ENCODE data around the gene HFM1. TPM values are rescaled to one million over a fixed set of nuclear protein-coding genes. Genes with fewer than 3 reads are reported as not detected.
"Not testable (repeated sequence)": the region's sequence is repeated elsewhere in the genome, so short reads cannot be mapped to it uniquely, and the experiment has no call there.

Gene HFM1
- total RNA-seq, 1 donor from 2014 or later, result 1.6 TPM

DNA sequence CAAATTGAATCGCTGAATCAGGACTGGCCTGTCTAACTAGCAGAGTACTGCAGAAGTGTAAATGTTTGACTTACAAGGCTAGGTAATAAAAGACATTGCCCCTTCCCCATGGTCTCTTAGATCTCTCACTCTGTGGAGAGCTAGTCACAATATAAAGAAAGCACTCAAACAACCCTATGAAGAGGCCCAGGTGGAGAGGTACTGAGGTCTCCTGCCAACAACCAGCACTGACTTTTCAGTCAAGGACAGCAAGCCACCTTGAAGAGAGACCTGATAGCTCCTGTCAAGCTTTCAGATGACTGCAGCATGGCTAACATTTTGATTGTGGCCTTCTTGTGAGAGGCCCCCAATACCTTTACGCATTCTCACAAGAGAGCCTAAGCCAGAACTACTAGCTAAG lies 18.5 kb downstream of the HFM1 start:
- ATAC-seq (no peak), DNase-seq (ENCODE audit: missing footprints) (no peak)
- intact Hi-C loops (cut with DNase I), result no loop called here

DNA sequence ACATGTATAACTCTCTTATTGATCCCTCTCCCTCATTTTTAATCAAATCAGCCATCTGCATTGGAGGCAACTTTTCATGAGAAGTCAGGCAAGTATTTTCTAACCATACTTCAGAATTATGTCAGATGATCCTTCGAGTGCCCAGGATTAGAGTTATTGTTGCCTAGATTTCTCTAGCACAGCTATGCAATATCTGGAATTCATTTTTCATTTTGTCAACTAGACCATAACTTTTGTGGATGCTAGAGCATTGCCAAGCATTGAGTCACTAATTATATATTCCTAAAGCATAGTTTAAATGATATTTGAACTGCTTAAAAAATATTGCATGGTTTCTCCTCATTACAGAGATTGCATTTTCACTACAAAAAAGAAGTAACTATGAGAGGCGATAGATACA lies 21.2 kb downstream of the HFM1 start:
- intact Hi-C loops (cut with DNase I), result no loop called here
- no peak for ATAC-seq
- no peak for DNase-seq (ENCODE audit: missing footprints)

DNA sequence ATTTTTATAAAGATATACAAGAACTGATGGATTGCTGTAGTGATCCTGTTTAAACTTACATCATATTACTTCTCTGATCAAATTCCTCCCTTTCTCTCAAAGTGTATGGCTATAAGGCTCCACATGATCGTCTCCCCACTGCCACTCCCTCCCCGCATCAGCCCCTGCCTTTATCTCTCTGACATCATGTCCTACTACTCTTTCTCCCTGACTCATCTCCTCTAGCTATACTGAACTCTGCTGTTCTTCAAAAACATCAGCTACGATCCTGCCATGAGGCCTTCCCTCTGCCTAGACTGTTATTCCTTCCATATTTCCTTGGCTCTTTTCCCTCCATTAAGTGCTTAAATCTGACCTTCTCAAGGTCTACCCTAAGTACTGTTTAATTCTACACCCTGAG lies 22.8 kb downstream of the HFM1 start:
- no peak for ATAC-seq
- intact Hi-C loops (cut with DNase I), result no loop called here

DNA sequence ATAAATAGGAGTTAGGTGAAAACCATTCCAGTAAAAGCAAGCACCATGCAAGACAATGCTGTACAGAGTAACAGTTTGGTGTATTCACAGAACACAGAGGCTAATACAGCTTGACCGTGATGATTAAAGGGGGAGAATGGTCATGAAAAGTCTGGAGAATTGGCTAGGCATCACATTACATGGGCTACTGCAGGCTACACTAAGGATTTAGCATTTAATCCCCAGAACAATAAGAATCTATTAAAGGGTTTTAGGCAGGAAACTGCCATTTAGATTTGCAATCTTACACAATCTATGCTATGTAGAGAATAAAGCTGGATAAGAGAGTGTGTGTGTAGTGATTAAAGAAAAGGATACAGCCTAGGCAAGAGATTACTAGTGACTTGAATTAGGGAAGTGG lies 30.6 kb downstream of the HFM1 start:
- no peak for ATAC-seq
- DNase-seq (ENCODE audit: missing footprints), result no peak
- intact Hi-C loops (cut with DNase I), result no loop called here

More for the DNA sequence above, 22.8 kb downstream of the HFM1 start:
- DNase-seq (ENCODE audit: missing footprints), result no peak

DNA sequence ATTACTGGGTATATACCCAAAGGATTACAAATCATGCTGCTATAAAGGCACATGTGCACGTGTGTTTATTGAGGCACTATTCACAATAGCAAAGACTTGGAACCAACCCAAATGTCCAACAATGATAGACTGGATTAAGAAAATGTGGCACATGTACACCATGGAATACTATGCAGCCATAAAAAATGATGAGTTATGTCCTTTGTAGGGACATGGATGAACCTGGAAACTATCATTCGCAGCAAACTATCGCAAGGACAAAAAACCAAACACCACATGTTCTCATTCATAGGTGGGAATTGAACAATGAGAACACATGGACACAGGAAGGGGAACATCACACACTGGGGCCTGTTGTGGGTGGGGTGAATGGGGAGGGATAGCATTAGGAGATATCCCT lies 32.4 kb downstream of the HFM1 start:
- ATAC-seq; DNase-seq (ENCODE audit: missing footprints); intact Hi-C loops (cut with DNase I): not testable (repeated sequence)

DNA sequence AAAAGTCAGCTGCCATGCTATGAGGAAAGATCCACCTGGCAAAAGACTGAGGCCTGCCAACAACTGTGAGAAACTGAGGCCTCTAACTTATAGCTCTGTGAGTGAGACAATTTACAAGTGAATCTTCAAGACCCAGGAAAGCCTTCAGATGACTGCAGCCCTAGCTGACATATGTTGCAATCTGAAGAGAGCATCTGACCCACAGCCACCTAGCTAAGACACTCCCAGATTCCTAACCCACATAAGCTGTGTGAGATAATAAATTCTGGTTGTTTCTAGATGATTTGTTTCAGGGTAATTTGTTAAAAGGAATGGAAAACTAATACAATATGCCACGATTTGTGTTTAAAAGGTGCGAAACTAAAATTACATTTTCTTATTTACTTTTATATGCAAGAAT lies 55.1 kb downstream of the HFM1 start:
- DNase-seq (ENCODE audit: missing footprints), result no peak
- intact Hi-C loops (cut with DNase I), result no loop called here
- no peak for ATAC-seq

DNA sequence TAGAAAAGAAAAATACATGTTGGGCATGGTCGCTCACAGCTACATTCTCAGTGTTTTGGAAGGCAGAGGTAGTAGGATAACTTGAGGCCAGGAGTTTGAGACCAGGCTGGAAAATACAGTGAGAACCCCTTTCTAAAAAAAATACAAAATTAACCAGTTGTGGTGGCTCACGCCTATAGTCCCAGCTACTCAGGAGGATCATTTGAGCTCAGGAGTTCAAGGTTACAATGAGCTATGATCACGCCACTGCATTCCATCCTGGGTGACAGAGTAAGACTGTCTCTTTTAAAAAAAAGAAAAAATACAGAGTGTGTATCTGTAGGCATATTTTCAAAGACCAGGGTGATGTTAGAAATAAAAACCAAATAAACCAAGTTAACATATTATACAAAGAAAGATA lies 57.8 kb downstream of the HFM1 start:
- ATAC-seq (no peak), DNase-seq (ENCODE audit: missing footprints) (no peak)
- intact Hi-C loops (cut with DNase I), result no loop called here

DNA sequence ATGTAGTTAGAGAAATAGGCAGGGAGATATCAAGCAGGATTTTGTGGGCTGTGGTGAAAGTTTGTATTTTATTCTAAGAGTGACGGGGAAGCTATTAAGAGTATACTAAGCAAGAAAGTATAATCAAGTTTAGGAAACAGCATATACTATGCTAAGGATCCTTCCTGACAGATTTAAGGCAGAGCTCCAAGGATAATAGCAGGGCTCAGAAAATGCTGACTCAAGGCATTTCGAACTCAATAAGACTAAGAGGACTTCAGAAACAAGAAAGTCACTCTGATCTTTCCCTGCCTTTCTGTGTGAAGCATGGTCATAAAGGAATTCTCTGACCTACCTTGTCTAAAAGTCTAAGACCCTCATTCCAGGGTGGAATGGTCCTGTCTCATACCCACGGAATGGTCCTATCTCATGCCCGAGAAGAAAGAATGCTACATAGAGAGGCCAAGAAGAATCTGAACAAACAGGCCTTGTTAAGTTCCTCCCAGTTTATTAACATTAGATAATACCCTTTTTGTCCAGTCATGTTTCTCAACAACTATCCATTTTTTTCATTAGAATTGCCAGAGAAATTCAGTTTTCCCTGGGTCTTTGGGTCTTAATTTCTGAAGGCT lies 59.1 kb downstream of the HFM1 start:
- intact Hi-C loops (cut with DNase I), result no loop called here
- DNase-seq (ENCODE audit: missing footprints) (no peak), ATAC-seq (no peak)

DNA sequence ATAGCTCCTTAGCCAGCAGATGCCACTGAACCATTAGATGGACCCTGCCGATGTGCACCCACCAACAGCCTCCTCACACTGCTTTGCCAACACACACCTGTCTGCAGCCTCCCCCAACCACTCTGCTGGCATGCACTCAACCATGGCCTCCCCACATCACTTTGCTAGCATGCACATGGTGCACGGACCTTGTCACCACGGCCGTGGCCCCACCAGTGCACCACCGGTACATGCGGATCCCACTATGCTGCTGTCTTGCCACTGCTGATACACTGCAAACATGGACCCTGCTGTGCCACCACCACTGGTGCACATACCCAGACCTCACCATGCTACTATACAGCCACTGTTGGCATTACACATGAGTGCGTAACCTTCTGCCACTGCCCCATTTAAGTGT lies 66.1 kb downstream of the HFM1 start:
- ATAC-seq, result no peak
- intact Hi-C loops (cut with DNase I), result no loop called here
- DNase-seq (ENCODE audit: missing footprints), result no peak

DNA sequence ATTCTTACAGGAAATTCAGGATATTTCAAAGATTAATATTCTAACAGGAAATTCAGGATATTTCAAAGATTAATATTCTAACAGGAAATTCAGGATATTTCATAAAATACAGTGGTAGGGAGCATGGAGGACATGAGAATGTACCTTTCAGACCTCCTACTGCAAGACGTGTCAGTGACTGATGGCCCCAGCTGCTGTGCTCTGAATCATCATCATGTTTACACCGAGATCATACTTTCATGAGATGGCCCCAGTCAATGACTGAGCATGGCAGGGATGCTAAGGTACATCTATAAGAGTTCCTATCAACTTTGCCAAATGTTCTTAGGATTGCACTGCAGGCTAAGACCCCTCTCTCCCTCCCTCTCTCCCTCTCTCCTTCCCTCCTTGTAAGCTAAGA lies 69.0 kb downstream of the HFM1 start:
- DNase-seq (ENCODE audit: missing footprints) (no peak), ATAC-seq (no peak)
- intact Hi-C loops (cut with DNase I), result no loop called here

DNA sequence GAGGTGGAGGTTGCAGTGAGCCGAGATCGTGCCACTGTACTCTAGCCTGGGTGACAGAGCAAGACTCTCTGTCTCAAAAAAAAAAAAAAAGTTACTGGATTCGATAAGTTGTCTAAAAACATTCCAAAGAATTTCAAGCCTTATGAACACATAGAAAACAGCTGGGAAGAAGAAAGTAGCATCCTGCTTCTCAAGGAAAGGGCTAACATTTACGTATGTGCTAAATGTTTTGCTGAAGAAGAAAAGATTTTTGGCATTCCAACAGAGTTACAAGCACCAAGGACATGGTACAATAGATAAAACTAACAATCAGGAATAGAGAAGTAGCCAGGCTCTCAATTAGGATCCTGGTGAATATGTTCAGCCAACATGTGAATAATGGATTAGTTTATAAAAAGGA lies 69.8 kb downstream of the HFM1 start:
- DNase-seq (ENCODE audit: missing footprints), result no peak
- intact Hi-C loops (cut with DNase I), result no loop called here
- no peak for ATAC-seq

DNA sequence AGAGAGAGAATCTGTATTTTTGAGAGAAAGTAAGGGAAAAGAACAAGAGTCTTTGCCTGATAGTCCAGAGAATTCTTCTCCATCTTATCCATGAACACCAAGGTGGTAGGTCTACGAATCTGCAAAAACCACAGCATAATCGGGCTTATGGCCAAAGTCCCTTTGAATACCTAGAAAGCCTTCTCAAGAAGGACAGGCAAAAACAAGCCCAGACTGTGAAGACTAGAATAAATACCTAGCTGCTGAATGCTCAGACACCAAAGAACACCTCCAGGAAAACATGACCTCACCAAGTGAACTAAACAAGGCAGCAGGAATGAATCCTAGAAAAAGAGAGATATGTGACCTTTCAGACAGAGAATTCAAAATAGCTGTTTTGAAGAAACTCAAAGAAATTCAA lies 79.2 kb downstream of the HFM1 start:
- intact Hi-C loops (cut with DNase I), result no loop called here
- ATAC-seq (no peak), DNase-seq (ENCODE audit: missing footprints) (no peak)

DNA sequence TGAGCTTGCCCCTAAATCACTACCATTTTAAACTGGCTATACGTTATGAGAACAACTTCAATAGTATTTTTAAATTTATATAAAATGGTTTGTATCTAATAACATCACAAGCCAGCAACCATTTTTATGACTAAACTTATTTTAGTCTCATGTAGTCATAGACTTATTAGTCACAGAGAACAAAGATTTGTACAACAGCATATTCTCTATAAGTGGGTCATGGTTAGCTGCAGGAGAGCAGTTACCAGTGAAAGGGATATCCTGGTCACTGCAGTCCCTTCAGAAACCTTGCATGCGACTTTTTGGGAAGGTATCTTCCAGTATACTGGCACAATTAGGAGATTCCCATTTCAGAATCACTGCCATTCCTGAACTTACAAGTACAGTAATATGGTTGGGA lies 90.0 kb downstream of the HFM1 start:
- DNase-seq (ENCODE audit: missing footprints) (no peak), ATAC-seq (no peak)
- intact Hi-C loops (cut with DNase I), result no loop called here

DNA sequence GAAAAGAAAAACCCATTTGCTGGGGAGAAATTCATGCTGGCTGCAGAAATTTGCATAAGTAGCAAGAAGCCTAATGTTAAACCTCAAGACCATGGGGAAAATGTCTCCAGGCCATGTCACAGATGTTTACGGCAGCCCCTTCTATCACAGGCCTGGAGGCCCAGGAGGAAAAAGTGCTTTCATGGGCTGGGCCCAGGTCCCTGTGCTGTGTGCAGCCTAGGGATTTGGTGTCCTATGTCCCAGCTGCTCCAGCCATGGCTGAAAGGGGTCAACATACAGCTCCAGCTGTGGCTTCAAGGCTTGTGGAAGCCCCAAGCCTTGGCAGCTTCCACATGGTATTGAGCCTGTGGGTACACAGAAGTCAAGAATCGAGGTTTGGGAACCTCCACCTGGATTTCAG lies 93.0 kb downstream of the HFM1 start:
- intact Hi-C loops (cut with DNase I), result no loop called here
- DNase-seq (ENCODE audit: missing footprints) (no peak), ATAC-seq (no peak)

DNA sequence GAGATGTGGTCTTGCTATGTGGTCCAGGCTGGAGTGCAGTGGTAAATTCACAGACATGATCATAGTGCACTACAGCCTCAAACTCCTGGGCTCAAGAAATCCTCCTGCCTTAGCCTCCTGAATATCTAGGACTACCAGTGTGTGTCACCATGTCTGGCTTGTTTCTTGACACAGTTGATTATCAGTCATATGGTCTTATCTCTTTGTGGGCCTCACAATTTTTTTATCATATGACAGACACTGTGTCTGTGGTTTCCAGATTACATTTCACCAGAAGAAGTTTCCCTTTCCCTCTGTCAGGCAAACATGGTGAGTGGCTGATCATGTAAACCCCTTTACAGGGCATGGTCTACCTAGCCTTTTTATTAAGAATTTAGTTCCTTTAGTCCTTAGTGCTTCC lies 96.1 kb downstream of the HFM1 start:
- DNase-seq (ENCODE audit: missing footprints), result no peak
- intact Hi-C loops (cut with DNase I), result no loop called here
- no peak for ATAC-seq

DNA sequence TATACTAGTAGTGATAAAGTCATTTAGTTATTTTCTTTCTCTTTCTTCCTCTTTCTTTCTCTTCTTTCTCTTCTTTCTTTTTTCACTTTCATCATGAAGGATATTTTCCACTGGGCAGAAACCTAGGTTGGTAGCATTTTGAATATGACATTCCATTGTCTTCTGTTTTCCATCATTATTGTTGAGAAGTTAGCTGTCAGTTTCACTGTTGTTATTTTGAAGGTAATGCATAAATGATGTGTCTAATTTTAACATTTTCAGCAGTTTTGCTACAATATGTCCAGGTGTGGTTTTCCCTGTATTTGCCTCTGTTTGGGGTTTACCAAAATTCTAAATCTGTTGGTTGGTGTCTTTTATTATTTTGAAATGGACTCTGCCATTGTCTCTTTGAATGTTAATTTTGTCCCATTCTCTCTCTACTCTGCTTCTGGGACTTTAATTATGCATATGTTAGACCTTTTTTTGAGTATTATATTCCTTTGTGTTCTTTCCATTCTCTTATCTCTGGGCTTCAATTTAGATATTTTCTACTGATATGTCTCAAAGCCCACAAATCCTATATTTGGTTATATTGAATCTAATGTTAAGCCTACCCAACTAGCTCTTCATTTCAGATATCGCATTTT lies 96.7 kb downstream of the HFM1 start:
- no peak for DNase-seq (ENCODE audit: missing footprints)
- no peak for ATAC-seq
- intact Hi-C loops (cut with DNase I), result no loop called here

DNA sequence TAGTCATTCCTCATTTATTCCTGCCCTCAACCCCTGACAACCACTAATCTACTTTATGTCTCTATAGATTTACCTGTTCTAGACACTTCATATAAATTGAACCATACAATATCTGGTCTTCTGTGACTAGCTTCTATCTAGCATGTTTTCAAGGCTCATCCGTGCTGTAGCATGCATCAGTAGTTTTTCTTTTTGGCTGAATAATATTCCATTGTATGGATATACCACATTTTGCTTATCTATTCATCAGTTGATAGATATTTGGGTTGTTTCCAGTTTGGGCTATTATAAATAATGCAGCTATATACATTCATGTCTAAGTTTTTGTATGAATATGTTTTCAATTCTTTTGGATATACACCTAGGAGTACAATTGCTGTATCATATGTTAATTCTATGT lies 101.5 kb downstream of the HFM1 start:
- ATAC-seq (no peak), DNase-seq (ENCODE audit: missing footprints) (no peak)
- intact Hi-C loops (cut with DNase I), result no loop called here

DNA sequence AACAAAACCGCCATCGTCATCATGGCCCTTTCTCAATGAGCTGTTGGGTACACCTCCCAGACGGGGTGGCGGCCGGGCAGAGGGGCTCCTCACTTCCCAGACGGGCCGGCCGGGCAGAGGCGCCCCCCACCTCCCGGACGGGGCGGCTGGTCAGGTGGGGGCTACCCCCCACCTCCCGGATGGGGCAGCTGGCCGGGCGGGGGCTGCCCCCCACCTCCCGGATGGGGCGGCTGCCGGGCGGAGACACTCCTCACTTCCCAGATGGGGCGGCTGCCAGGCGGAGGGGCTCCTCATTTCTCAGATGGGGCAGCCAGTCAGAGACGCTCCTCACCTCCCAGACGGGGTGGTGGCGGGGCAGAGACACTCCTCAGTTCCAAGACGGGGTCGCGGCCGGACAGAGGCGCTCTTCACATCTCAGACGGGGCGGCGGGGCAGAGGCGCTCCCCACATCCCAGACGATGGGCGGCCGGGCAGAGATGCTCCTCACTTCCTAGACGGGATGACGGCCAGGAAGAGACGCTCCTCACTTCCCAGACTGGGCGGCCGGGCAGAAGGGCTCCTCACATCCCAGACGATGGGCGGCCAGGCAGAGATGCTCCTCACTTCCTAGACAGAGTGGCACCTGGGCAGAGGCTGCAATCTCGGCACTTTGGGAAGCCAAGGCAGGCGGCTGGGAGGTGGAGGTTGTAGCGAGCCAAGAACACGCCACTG lies 115.6 kb downstream of the HFM1 start:
- ATAC-seq; DNase-seq (ENCODE audit: missing footprints): not testable (repeated sequence)
- intact Hi-C loops (cut with DNase I), result loop anchor here (10.0 kb wide), 1 partner anchor 1006 kb away; the partner anchor contains the start of genes GLMN and RPAP2

DNA sequence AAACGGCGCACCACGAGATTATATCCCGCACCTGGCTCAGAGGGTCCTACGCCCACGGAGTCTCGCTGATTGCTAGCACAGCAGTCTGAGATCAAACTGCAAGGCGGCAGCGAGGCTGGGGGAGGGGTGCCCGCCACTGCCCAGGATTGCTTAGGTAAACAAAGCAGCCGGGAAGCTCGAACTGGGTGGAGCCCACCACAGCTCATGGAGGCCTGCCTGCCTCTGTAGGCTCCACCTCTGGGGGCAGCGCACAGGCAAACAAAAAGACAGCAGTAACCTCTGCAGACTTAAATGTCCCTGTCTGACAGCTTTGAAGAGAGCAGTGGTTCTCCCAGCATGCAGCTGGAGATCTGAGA lies 117.7 kb downstream of the HFM1 start:
- intact Hi-C loops (cut with DNase I), result loop anchor here (10.0 kb wide), 1 partner anchor 1008 kb away; the partner anchor contains the start of genes GLMN and RPAP2
- not testable (repeated sequence) for ATAC-seq; DNase-seq (ENCODE audit: missing footprints)

DNA sequence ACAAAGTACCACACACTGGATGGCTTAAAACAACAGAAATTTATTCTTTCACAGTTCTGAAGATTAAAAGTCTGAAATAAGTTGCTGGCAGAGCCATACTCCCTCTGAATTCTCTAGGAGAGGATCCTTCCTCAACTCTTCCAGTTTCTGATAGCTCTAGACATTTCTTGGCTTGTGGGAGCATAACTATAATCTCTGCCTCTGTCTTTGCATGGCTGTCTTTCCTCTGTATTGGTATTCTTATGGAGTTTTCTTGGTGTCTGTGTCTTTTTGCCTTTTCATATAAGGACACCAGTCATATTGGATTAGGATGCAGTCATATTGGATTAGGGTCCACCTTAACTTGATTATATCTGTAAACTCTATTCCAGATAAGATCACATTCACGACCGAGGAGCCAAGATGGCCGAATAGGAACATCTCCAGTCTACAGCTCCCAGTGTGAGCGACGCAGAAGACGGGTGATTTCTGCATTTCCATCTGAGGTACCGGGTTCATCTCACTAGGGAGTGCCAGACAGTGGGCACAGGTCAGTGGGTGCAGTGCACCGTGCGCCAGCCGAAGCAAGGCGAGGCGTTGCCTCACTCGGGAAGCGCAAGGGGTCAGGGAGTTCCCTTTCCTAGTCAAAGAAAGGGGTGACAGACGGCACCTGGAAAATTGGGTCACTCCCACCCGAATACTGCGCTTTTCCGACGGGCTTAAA lies 118.2 kb downstream of the HFM1 start:
- intact Hi-C loops (cut with DNase I), result loop anchor here (10.0 kb wide), 1 partner anchor 1008 kb away; the partner anchor contains the start of genes GLMN and RPAP2
- DNase-seq (ENCODE audit: missing footprints); ATAC-seq: not testable (repeated sequence)

All from Right ventricle myocardium inferior (tissue), 1 donor.